Mammary epithelial cell (primary cell): ENCODE results near the gene BANP.

Experiments used
- CTCF ChIP-seq, 2 donors: IDR thresholded peaks in 1 of 2; conservative IDR thresholded peaks in 1 of 2; 2 replicates each; pipeline ENCODE4 v1.5.1; 2011 to 2012; ENCODE audit warnings: inconsistent platforms in 2 of 2, low read length in 2 of 2, mild to moderate bottlenecking in 2 of 2, control low read depth in 1 of 2, low read depth in 1 of 2; ENCODE audit not compliant: insufficient read depth in 1 of 2; ENCODE audit errors: extremely low read depth in 1 of 2
- EZH2 ChIP-seq: IDR thresholded peaks from 2 replicates; pipeline ENCODE4 v1.6.1; 2012; ENCODE audit warnings: low read length, inconsistent platforms, borderline replicate concordance

DNA sequence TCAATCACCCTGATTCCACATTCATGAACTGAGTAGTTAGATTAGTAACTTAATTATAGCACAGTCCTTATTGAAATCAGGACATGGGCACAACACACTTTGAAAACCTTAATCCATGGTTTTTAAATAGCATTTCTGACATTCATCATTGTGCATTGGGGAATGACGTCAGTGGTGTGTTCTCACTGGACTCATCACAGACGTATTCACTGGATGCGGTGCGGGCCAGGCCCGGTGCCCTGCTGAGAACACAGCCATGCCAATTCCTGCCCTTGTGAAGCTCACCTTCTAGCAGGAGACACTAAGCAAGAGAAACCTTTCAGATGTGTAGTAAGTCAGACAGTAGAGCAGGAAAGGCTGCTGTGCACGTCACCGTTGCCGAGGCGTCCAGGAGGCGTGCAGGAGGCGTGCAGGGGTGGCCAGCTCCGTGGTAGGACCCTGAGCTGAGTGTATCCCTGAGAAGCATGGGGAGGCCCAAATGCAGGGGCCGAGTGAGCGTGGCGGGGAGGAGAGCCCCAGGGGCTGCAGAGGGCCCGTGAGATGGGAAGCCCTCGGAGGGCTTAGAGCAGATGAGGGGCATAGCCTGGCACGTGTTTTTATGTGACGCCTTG lies 12.9 kb downstream of the BANP start:
- TF ChIP-seq CTCF (conservative IDR thresholded peaks at IDR 0.05 in 1 of 2, IDR thresholded peaks at IDR 0.05 in 1 of 2; ENCODE audit: extremely low read depth in 1 of 2, insufficient read depth in 1 of 2, low read depth in 1 of 2, low read length in 2 of 2) (no peak), EZH2 (no peak)
